HepG2 (cell line): Measurements from ENCODE around the gene BHLHE23. TPM values are rescaled to one million over a fixed set of nuclear protein-coding genes. Genes with fewer than 3 reads are reported as not detected.

Experiments used
- GABPB1 ChIP-seq: IDR thresholded peaks from 2 replicates; pipeline ENCODE4 v1.6.1; 2016; ENCODE audit warnings: mild to moderate bottlenecking, missing genetic modification reagents, moderate library complexity, missing compliant biosample characterization
- RBM22 ChIP-seq: fragments of 200-400 bp; formaldehyde crosslinking; optimal IDR thresholded peaks from 2 replicates; pipeline ENCODE3; 2017; ENCODE audit warnings: mild to moderate bottlenecking, low read length, moderate library complexity
- polyA plus RNA-seq, 8 experiments: library from polyadenylated mRNA; depleted of rRNA in 3 of 8; stranded (reverse) in 7 of 8; unstranded in 1 of 8; fragments of >200 nt; fragmentation: Illumina TruSeq in 4 of 8; extraction: Trizol in 4 of 8; gene quantifications; 2 replicates each; pipeline versions ENCODE4 v1.2.1 to v1.2.3, GENCODE V29; 2011 to 2016; ENCODE audit warnings: low read depth in 4 of 8, missing spikeins in 1 of 8, mixed read lengths in 1 of 8; ENCODE audit not compliant: insufficient read depth in 1 of 8
- total RNA-seq, 5 experiments: library from RNA; depleted of rRNA; stranded (reverse); fragments of >200 nt; fragmentation: Illumina TruSeq; extraction: Trizol; gene quantifications; 2 replicates each; pipeline ENCODE4 v1.2.3, GENCODE V29; 2016; ENCODE audit warnings: low read depth in 1 of 5
- TF ChIP-seq, protein P1 (sequence below): sonication (generic); formaldehyde crosslinking; IDR thresholded peaks from 2 replicates; pipeline ENCODE4 v1.4.0; 2020; ENCODE audit warnings: missing genetic modification reagents
- TF ChIP-seq, protein P2 (sequence below): sonication (generic); formaldehyde crosslinking; IDR thresholded peaks from 2 replicates; pipeline ENCODE4 v1.4.0; 2020; ENCODE audit warnings: mild to moderate bottlenecking, missing genetic modification reagents
- TF ChIP-seq, protein P3 (sequence below): sonication (generic); formaldehyde crosslinking; IDR thresholded peaks from 2 replicates; pipeline ENCODE4 v1.5.1; 2020; ENCODE audit warnings: mild to moderate bottlenecking, missing genetic modification reagents, moderate library complexity

BHLHE23 gene
- total and polyA plus RNA-seq, 2 of the 13 experiments (the other 11 are each of a cell fraction or from before 2014, with no cell fraction given): not detected

DNA sequence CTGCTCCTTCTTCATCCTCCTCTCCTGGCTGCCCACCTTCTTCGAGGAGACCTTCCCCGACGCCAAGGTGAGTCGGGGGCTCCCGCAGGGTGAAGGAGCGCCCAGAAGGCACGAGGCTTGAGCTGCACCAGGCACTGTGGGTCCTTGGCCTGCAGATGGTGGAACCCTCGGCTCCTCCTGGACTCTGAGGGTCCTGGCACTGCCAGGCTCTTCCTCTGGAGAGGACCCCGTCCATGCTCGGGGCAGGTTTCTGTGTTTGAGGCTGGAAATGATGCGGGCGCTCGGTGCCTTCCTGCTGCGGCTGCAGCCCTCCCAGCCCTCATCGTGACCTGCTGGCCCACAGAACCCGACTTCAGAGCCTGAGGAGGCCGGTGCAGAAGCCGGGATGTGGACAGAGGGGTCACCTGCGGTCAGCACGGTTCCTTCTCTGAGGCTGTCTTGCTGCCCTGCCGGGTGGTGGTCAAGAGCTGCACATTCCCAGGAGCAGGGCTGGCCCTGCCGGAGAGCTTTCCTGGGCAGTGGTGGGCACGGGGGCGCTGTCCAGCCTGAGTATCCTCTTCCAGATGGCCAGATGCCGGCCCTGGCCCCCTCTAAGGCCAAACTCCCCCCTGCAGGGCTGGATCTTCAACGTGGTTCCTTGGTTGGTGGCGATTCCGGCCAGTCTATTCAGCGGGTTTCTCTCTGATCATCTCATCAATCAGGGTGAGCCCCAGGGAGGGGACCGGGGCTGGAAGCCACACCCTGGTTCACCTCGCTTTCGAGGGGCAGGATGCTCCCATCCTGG is 43.0 kb downstream of the BHLHE23 start (continued):
- TF ChIP-seq, protein P1, sequence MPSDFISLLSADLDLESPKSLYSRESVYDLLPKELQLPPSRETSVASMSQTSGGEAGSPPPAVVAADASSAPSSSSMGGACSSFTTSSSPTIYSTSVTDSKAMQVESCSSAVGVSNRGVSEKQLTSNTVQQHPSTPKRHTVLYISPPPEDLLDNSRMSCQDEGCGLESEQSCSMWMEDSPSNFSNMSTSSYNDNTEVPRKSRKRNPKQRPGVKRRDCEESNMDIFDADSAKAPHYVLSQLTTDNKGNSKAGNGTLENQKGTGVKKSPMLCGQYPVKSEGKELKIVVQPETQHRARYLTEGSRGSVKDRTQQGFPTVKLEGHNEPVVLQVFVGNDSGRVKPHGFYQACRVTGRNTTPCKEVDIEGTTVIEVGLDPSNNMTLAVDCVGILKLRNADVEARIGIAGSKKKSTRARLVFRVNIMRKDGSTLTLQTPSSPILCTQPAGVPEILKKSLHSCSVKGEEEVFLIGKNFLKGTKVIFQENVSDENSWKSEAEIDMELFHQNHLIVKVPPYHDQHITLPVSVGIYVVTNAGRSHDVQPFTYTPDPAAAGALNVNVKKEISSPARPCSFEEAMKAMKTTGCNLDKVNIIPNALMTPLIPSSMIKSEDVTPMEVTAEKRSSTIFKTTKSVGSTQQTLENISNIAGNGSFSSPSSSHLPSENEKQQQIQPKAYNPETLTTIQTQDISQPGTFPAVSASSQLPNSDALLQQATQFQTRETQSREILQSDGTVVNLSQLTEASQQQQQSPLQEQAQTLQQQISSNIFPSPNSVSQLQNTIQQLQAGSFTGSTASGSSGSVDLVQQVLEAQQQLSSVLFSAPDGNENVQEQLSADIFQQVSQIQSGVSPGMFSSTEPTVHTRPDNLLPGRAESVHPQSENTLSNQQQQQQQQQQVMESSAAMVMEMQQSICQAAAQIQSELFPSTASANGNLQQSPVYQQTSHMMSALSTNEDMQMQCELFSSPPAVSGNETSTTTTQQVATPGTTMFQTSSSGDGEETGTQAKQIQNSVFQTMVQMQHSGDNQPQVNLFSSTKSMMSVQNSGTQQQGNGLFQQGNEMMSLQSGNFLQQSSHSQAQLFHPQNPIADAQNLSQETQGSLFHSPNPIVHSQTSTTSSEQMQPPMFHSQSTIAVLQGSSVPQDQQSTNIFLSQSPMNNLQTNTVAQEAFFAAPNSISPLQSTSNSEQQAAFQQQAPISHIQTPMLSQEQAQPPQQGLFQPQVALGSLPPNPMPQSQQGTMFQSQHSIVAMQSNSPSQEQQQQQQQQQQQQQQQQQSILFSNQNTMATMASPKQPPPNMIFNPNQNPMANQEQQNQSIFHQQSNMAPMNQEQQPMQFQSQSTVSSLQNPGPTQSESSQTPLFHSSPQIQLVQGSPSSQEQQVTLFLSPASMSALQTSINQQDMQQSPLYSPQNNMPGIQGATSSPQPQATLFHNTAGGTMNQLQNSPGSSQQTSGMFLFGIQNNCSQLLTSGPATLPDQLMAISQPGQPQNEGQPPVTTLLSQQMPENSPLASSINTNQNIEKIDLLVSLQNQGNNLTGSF: 0 out of 2 replicates have a peak, but pooled peaks have one; percentile 50
- peak; percentile 66 for TF ChIP-seq RBM22
- TF ChIP-seq, protein P2, sequence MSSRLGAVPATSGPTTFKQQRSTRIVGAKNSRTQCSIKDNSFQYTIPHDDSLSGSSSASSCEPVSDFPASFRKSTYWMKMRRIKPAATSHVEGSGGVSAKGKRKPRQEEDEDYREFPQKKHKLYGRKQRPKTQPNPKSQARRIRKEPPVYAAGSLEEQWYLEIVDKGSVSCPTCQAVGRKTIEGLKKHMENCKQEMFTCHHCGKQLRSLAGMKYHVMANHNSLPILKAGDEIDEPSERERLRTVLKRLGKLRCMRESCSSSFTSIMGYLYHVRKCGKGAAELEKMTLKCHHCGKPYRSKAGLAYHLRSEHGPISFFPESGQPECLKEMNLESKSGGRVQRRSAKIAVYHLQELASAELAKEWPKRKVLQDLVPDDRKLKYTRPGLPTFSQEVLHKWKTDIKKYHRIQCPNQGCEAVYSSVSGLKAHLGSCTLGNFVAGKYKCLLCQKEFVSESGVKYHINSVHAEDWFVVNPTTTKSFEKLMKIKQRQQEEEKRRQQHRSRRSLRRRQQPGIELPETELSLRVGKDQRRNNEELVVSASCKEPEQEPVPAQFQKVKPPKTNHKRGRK (CRISPR knock-in tag): no peak
- TF ChIP-seq, protein P3, sequence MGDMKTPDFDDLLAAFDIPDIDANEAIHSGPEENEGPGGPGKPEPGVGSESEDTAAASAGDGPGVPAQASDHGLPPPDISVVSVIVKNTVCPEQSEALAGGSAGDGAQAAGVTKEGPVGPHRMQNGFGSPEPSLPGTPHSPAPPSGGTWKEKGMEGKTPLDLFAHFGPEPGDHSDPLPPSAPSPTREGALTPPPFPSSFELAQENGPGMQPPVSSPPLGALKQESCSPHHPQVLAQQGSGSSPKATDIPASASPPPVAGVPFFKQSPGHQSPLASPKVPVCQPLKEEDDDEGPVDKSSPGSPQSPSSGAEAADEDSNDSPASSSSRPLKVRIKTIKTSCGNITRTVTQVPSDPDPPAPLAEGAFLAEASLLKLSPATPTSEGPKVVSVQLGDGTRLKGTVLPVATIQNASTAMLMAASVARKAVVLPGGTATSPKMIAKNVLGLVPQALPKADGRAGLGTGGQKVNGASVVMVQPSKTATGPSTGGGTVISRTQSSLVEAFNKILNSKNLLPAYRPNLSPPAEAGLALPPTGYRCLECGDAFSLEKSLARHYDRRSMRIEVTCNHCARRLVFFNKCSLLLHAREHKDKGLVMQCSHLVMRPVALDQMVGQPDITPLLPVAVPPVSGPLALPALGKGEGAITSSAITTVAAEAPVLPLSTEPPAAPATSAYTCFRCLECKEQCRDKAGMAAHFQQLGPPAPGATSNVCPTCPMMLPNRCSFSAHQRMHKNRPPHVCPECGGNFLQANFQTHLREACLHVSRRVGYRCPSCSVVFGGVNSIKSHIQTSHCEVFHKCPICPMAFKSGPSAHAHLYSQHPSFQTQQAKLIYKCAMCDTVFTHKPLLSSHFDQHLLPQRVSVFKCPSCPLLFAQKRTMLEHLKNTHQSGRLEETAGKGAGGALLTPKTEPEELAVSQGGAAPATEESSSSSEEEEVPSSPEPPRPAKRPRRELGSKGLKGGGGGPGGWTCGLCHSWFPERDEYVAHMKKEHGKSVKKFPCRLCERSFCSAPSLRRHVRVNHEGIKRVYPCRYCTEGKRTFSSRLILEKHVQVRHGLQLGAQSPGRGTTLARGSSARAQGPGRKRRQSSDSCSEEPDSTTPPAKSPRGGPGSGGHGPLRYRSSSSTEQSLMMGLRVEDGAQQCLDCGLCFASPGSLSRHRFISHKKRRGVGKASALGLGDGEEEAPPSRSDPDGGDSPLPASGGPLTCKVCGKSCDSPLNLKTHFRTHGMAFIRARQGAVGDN (CRISPR knock-in tag): peak; percentile 9; the same call in 1 of the 2 replicates
- TF ChIP-seq GABPB1: 0 out of 2 replicates have a peak, but pooled peaks have one; percentile 14
